Stimulated activated CD4-positive, alpha-beta T cell treated with anti-CD3 and anti-CD28 coated beads, Interleukin-4, amount 100 ng/mL, for 24 hours (primary cell): Measurements from ENCODE around the gene TTYH2.

Experiments
- DNase-seq: peaks from one replicate; pipeline ENCODE4 v3.0.0-alpha.2; 2020

TTYH2 gene

DNA sequence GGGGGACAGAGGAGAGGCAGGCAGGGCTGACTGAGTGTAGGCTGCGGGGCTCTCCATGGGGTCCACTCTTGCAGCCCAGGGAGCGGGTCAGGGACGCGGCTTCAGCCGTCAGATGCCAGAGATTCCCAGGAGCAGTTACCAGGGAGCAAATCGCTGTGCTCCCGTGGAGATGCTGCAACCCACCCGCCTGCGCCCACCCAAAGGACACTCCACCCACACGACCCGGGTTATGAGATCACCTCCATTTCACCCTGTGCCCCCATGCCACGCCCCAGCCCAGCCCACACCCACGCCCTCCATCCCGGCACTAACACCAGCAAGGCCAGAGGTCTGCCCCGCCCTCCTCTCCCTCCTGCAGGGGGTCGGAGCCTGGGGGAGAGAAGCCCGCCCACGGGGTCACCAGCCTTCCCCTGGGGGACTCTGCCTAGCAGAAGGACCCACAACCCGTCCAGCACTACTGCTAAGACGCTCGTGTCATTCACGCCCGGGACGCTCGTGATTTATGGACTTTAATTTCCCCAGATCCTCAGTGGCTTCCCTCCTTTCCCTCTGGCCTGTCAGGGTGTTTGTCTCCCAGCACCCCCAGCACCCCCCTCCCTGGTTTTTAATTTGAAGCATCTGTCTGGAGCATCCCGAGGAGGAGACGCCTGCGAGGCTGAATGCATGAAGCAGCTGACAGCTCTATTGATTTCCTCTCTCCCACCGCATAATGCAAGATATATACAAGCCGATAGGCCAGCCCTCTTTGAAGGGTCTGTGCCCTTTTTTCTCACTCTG is 16.6 kb upstream of the TTYH2 start:
- no peak for DNase-seq

DNA sequence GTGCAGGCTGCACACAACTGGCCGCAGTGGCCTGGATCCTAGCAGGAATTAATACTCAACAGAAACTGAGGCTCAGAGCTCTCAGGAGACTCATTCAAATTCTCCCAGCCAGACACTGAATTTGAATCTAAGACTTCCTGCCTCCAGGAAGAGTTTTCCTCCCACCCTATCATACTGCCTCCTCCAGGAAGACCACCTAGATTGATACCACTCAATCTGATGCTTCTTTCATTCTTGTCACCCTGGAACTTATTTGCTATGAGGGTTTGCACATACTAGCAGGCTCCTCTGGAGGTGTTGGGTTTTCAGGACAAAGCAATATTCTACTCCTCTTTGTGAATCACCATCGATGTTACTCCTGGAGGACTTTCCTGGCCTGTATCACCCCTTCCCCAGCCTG is 15.6 kb upstream of the TTYH2 start:
- no peak for DNase-seq

DNA sequence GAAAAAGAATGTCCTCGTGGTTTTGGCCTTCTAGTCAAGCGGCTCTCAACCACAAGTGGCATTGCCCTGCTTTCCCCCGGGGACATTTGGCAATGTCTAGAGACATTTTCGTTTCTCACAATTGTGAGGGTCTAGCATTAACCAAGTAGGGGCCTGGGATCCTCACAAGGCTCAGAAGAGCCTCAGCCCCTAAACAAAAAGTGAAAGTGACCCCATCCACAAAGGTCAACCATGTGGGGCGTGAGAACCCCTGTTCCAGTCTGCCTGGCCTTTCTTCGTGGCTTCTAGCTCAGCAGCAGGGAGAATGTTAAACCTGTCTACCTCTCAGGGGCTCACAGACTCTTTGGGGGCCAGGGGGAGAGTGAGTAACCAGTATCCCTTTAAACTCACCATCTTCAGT is 14.7 kb upstream of the TTYH2 start:
- DNase-seq = no peak

DNA sequence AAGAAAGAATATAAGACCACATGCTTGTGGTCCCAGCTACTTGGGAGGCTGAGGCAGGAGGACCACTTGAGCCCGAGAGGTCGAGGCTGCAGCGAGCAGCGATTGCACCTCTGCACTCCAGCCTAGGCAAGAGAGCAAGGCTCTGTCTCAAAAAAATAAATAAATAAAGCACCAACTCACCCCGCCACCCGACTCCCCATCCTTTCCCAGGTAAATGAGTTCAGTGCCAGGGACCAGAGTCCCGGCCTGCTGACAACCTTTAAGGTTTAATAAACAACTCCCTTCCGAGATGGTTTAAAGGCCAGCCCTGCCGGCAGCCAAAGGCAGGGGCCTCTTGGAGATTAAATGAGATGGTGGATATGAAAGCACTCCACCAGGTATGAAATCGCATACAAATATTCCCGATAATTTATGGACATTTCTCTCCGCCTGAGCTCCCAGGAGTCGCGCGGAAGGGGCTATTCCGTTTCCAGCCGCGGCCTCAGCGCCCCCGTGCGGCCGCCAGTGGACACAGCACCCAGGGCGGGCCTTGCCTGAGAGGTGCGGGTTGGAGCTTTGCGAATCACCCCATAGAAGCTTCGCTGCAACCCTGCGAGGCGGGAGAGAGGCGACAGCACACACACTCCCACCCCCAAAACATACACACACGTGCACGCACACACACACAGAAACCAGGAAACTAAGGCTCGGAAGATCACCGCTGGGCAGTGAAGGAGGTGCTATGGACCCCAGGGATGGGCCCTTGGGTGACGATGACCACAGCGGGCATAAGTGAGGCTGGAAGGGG is 13.9 kb upstream of the TTYH2 start:
- DNase-seq = peak; percentile 69

DNA sequence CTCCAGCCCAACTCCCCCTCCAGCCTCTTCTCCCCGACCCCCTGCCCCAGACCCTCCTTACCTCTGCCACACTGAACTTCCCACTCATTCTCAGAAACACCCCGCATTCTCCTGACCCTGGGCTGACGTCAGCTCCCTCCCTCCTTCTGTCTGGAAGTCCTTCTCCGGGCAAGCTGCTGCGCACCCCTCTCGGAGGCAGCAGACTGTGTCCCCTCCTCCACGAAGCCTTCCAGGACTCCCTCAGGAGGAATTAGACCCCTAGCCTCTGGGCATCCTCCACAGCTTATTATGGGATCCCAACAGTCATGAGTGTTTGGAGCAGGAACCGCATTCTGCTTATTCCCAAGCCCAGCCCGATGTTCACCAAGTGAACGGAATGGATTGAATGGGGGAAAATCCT is 13.3 kb upstream of the TTYH2 start:
- DNase-seq = no peak

DNA sequence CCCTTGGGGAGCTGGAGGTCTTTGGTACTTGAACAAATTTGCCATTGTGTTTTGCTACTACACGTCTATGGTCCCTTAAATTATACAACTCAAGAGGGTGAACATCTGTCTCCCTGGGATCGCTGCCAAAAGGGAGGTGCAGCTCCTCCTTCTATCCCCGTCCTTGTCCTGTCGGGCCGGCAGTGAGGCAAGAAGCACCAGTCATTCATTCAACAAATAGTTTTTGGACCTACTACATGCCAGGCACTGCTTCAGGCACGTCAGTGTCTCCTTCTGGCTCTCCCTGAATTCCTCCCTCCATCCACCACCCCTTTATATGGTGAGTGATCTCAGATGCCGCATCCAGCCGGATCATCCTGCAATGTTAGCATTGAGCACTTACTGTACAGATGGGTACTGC is 12.1 kb upstream of the TTYH2 start:
- no peak for DNase-seq

DNA sequence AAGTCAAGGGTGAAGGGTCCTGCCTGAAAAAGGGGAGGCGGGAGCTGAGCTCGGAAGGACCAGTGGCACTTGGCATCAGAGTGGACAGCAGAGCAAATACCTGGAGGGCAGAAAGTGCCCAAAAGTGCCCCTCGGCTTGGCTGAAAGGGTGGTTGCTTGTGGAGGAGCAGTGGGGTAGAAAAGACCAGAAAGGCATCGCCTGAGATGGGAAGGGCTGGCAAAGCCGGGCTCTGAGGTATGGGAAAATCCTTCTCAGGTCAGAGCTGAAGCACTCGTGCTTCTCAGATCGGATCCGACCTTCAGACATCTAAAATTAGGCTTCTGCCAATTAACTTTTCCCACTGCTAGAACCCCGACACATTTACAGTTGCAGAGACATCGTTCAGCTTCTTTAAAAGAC is 11.4 kb upstream of the TTYH2 start:
- no peak for DNase-seq

DNA sequence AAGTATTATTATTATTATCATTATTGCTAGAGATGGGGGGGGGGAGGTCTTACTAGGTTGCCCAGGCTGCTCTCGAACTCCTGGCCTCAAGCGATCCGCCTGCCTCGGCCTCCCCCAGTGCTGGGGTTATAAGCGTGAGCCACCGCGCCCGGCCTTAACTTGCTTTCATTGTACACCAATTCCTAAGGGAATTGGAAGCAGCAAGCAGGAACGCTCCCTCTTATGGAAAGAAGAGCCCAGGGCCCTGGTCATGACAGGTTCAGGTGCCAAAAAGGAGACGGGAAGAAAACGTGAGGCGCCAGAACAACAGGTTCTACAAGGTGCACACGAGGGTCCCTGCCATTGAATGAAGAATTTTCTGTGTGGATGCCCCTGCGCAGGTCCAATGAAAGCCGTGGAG is 10.4 kb upstream of the TTYH2 start:
- DNase-seq = no peak

DNA sequence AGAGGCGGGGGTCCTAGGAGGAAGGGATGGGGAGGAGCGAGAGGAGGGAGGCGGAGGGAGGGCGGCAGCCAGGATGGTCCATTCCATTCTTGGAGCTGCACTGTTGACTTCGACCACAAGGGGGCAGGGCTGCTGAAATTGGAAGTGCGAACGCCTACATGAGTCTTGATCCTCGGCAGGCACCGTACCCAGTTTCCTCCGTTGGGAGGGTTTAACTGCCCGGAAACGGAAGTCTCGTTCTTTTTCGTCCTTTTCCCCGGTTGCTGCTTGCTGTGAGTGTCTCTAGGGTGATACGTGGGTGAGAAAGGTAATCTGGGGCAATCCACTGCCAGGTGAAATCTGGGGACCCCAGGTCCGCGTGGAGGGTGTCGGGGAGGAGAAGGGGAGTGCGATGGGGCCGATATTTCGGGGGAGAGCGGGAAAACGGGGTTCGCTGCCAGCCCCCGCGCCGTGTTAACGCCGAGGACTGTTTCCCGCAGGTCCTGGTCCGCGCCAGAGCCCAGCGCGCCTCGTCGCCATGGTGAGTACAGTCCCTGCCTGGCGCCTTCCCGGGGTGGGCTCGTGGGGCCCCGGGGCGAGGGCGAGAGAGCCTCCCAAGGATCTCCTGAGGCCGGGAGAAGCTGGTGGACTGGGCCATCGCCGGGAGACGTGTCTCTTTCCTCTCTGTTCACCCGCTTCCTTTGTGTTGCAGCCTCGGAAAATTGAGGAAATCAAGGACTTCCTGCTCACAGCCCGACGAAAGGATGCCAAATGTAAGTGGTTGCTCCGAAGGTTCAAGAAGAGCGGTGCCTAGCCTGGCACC is 9.7 kb upstream of the TTYH2 start, which contains the start of gene RPL38:
Gene RPL38 (plus strand): TSS at position 240 of the 802 bp plus-strand sequence. CDS start 278 bp downstream, at position 518.
- peak; percentile 98 for DNase-seq

DNA sequence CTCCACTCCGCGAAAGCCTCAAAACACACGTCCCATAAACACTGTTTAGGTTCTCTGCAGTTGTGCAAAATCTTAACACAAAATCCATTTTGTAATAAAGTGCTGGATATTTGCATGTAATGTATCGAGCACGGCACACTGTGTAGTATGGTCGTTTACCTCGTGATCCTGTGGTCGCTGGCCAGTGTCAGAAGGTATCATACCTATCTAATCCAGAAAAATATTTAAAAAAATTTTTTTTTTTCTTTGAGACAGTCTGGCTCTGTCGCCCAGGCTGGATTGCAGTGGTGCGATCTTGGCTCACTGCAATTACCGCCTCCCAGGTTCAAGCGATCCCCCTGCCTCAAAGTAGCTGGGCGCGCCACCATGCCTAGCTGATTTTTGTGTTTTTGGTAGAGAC is 8.9 kb upstream of the TTYH2 start:
- DNase-seq = no peak

DNA sequence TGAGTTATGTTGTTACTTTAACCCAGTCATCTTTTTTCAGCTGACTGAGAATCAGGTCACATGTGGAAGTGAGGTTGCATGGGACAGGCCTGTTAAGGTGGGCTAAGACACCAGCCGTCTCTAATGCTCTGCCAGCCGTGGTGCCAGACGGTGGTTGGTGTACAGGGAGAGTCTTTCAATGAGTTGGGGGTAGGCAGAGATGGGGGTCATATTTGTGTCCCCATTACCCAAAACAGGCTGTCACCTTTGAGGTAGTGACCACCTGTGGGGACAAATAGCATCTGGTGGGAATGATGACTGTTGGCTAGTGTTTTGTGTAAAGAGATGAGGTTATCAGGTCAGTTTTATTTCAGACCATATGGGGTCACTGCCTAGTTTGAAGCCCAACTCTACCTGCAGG is 8.1 kb upstream of the TTYH2 start:
- DNase-seq = no peak

DNA sequence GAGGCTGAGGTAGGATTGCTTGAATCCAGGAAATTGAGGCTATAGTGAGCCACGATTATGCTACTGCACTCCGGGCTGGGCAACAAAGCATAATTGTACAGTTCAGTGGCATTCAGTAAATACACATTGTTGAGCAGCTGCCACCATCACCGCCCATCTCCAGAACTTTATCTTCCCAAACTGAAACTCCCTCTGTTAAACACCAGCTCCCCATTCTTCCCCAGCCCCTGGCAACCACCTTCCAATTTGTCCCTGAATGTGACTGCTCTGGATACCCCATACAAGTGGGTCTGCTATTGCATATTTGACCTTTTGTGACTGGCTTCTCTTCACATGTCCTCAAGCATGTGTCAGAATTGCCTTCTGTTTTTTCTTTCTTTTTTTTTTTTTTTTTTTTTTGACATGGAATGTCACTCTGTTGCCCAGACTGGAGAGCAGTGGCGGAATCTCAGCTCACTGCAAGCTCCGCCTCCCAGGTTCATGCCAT is 7.0 kb upstream of the TTYH2 start:
- DNase-seq = no peak

DNA sequence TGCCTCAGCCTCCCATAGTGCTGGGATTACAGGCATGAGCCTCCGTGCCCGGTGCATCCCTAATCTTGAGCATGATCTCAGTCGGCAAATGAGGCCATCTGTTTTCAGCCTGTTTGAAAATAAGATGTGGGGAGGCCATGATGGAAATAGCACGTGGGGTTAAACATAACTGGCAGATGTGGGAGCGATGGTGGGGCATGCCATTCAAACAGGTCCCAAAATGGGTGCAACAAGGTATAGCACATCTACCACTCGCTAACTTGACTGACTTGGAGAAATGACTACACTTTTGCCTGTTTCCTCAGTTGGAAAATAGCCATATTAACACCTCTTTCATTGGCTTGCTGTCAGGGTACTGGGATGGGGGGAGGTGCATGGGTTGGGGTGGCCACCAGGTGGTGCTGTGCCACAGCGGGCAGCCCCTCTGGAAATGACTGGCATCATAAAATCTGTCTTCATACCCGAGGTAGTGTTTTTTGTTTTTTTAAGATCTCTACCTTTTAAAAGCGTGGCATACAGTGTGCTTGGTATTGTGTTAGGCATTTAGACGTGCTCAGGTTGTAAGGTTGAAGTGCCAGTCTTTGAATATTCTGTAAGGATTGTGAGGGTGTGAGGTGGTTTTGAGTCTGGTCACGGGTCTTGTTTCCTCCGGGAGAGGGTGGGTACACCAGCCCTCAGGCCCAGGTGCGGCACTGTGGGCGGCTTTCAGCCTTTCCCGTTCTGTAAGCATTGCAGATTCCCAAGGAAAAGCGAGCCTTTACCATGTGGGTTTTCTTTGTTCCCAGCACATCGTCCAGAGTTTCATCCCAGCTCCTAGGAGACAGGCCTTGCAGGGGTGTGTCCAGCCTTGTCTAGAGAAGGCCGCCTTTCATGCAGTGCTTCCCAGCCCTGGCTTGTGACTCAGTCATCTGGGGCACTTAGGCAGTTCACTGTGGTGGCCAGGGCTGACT is 2.9 kb upstream of the TTYH2 start:
- peak; percentile 83 for DNase-seq

DNA sequence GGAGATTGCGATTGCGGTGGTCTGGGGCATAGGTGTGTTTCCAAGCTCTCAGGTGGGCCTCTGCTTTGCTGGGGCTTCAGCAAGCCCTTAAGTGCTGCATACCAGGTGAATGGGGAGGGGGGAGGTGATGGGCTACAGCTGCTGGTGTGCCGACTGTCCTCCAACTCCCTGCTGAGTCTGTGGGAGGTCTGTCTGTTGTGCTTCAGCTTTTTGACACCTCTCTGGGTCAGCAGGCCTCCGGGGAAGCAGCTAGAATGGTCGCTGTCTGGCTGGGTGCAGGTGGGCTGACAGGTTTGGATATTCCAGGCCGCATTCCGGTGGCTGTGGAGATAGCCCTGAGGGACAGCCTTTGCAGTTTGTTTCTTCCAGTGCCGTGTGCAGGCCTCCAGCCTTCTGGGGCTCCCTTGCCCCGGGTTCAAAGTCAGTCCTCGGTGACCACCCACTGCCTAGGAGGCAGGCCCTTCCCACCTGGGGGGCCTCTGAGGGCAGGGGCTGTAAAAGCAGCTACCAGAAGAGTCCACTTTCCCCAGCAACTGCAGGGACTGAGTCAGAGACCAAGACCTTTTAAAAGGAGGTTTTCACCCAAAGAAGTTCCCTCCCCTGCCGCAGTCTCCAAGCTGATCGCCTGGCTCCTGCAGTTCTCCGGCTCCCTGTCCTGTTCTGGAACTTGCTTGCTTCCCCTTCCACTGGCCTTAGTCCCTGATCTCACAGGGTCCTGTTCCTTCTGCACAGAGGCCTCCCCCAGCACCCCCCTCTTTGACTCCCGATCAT is 2.0 kb upstream of the TTYH2 start:
- DNase-seq = no peak

DNA sequence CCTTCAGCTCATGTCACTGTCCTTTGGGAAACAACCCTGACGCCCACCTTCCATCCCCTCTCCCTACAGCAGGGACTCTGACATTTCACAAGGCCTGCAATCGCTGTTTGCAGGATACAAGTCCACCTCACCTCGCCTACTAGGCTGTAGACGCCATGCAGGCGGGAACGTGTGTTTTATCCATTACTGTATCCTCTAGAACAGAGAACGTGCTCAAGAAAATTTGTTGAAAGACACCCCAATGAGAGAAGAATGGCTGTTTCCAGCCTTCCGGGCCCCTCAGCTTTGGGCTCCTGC is 1.5 kb upstream of the TTYH2 start:
- no peak for DNase-seq

DNA sequence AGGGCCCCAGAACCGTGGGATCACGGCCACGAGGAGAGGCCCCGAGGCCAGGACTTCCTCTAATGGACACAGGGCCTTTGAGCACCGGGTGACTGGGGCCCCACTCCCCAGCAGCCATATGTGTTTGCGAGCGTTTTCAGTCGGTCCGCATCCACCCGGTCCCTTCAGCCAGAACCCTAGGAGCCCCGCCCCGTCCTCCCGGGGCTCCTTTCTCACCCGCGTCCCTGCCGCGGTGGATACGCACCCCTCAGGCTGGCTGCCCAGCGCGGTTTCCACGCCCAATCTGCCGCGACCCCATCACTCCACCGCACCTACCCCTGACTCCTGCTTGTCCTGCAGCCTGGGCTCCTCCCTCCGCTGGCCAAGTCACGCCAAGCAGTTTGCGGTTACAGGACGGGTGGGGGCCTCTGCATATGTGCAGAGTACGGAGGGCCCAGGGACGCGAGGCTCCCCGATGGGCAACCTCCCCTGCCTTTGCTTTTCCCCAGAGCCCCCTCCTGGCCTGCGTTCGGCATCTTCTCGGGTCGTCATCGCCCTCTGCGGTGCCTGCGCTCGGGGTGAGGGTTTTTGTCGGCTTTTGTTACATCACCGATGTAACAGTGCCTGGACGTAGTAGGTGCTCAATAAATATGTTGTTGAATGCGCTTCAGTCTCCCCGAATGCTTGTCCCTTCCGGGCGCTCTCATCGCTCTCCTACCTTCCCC is 1.0 kb upstream of the TTYH2 start:
- peak; percentile 27 for DNase-seq

DNA sequence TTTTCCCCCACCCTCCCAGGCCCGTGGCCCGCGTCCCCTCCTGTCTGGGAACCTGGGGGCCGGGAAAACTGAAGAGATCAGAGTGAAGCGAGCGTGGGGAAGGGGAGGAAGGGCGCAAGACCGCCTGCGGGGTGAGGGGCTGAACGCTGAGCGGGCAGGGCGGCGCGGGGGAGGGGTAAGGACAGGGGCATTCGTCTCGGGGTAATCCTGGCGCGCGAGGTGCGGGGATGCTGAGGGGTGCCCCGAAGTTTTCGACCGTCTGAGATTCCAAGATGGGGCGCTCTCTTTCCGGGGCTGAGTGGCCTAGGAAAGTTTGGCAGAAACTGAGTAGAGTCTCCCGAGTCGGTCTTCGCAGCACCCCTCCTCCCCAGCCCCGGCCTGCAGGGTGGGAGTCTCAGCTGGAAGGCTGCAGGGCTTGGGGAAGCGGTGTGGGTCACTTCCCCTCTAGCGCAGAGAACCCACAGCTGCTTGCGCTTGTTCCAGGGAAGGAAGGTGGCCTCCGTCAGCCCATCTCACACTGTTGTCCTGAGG is 555 bp downstream of the TTYH2 start:
- DNase-seq = no peak

DNA sequence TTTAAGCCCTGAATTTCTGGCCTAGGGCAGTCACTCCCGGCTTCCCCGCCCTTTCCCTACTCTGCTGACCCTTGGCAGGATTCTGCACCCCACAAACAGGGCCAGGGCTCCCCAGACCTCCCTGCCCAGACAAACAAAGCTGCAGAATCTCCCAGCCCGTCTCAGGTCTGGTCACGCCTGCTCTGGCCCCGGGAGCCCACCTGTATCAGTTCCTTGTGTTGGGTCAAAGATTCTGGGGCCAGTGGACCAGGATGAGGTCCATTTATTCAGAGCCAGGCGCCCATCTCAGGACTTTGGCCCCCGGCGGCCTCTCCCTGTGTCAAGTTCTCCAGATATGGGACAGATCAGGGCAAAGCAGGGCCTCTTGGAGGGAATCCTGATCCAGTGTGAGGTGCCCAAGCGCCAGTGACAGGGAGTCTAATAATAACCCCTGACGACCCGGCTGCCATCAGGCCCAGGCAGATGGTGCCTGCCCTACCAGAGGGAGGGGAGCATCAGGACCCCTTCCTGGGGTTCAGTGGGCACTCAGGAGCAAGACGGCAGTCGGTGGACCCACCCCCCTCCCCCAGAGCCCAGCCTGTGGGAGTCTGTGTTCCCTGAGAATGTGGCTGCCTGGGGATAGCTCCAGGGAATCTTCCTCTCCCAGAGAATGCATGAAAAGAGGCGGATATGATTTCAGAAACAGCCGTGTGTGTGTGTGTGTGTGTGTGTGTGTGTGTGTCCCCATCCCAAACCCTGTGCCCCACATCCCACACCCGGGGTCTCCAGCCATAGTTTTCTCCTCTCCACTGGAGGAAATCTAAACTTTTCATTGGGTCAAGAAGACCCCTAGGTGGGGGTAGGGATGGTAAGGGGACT is 1.3 kb downstream of the TTYH2 start:
- no peak for DNase-seq

DNA sequence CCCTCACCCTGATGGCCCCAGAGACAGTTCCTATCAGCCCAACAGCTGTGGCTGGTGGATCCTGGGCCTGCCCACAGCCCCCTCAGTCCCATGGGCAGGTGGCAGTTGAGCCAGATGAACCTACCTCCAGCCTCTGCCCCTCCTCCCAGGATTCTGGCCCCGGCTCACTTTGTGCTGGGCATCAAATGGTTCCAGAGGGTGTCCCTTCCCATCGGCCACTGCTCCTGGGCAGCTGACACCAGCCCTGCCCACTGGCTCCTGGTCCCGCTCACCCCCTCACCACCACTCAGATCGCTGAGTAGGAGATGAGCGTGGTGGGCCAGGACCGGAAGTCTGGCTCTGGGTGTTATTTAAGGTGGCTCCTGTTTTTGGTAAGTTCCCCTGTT is 2.0 kb downstream of the TTYH2 start:
- no peak for DNase-seq

DNA sequence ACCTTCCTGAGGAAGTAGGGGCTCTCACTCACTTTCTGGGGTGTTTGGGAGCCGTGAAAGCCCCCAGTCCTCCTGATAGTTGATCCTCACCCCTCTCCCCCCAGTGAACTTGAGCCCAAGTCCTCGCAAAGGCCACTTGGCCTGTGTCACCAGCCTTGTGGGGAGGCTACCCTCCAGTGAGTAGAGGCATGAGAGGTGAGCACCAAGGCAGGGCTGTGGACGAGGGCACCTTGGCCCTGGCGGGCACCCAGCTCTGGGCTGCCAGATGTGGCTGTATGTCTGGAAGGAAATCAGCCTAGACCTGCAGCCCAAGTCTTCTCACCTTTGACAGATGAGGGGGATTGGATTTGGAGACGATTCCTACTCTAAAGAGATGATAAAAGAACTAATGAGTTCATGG is 3.1 kb downstream of the TTYH2 start:
- no peak for DNase-seq
